ENCODE data around the gene PALD1.

The PALD1 gene

GRCh38 chr10:70585578-70586169 lies 107.1 kb downstream of the PALD1 start:
- in situ Hi-C loops (cut with MboI; ENCODE audit: low sequenced_read_pairs) = no loop called here

- in situ Hi-C loops (cut with MboI; ENCODE audit: low sequenced_read_pairs) = no loop called here
Measured at GRCh38 chr10:70586348-70586930, 107.9 kb downstream of the PALD1 start.

- in situ Hi-C loops (cut with MboI; ENCODE audit: low sequenced_read_pairs) = no loop called here
Measured at GRCh38 chr10:70587045-70587658, 108.6 kb downstream of the PALD1 start.

- in situ Hi-C loops (cut with MboI; ENCODE audit: low sequenced_read_pairs) = no loop called here
Measured at GRCh38 chr10:70588255-70588654, 109.7 kb downstream of the PALD1 start.

GRCh38 chr10:70588859-70589570 lies 110.4 kb downstream of the PALD1 start:
- in situ Hi-C loops (cut with MboI; ENCODE audit: low sequenced_read_pairs) = no loop called here

GRCh38 chr10:70589762-70590654 lies 111.4 kb downstream of the PALD1 start:
- in situ Hi-C loops (cut with MboI; ENCODE audit: low sequenced_read_pairs) = no loop called here

- in situ Hi-C loops (cut with MboI; ENCODE audit: low sequenced_read_pairs) = no loop called here
Measured at GRCh38 chr10:70590655-70591416, 112.3 kb downstream of the PALD1 start.

- in situ Hi-C loops (cut with MboI; ENCODE audit: low sequenced_read_pairs) = no loop called here
Measured at GRCh38 chr10:70592186-70592735, 113.7 kb downstream of the PALD1 start.

- in situ Hi-C loops (cut with MboI; ENCODE audit: low sequenced_read_pairs) = no loop called here
Measured at GRCh38 chr10:70592746-70593512, 114.4 kb downstream of the PALD1 start.

GRCh38 chr10:70593513-70593890 lies 114.9 kb downstream of the PALD1 start:
- in situ Hi-C loops (cut with MboI; ENCODE audit: low sequenced_read_pairs) = no loop called here

- in situ Hi-C loops (cut with MboI; ENCODE audit: low sequenced_read_pairs) = no loop called here
Measured at GRCh38 chr10:70594161-70594560, 115.6 kb downstream of the PALD1 start.

GRCh38 chr10:70595566-70596016 lies 117.0 kb downstream of the PALD1 start:
- in situ Hi-C loops (cut with MboI; ENCODE audit: low sequenced_read_pairs) = no loop called here

GRCh38 chr10:70596110-70596798 lies 117.7 kb downstream of the PALD1 start:
- in situ Hi-C loops (cut with MboI; ENCODE audit: low sequenced_read_pairs) = no loop called here

GRCh38 chr10:70596860-70597809 lies 118.6 kb downstream of the PALD1 start:
- in situ Hi-C loops (cut with MboI; ENCODE audit: low sequenced_read_pairs) = no loop called here

- in situ Hi-C loops (cut with MboI; ENCODE audit: low sequenced_read_pairs) = no loop called here
Measured at GRCh38 chr10:70597856-70598815, 119.6 kb downstream of the PALD1 start.

- in situ Hi-C loops (cut with MboI; ENCODE audit: low sequenced_read_pairs) = no loop called here
Measured at GRCh38 chr10:70598857-70599295, 120.3 kb downstream of the PALD1 start.
